A549 (cell line): ENCODE data around the gene MMP17. TPM values are rescaled to one million over a fixed set of nuclear protein-coding genes. Genes with fewer than 3 reads are reported as not detected.

ENCODE experiments used
- ATAC-seq, 2 experiments: fragments of 200-7000 bp in 1 of 2; fragments of >200 bp in 1 of 2; cut with Nextera tagmentation in 1 of 2; cut with Tn5 transposase in 1 of 2; 3 replicates each; pipeline versions ENCODE4 v1.8.0 to v1.9.1; 2018 to 2020; ENCODE audit warnings: mild to moderate bottlenecking in 1 of 2, moderate library complexity in 1 of 2
- CTCF ChIA-PET: fragments of 300-600 bp; sonication (Branson Sonifier 250); formaldehyde crosslinking; extraction: SDS; loops from one replicate; lab custom pipeline; 2021; ENCODE audit warnings: antibody characterized with exemption, inconsistent platforms; lab: Yijun Ruan, JAX
- POLR2A ChIA-PET: fragments of 350-600 bp; formaldehyde crosslinking; extraction: SDS; loops from one replicate; lab custom pipeline; 2021; ENCODE audit warnings: antibody characterized with exemption, inconsistent platforms; lab: Yijun Ruan, JAX
- DNase-seq, 2 experiments: peaks; one replicate each; pipeline versions ENCODE4 v3.0.0 to v3.0.0-alpha.2; 2011 to 2016; ENCODE audit warnings: low read depth in 1 of 2, low spot score in 1 of 2
- FAIRE-seq: peaks from 2 replicates; lab custom pipeline; 2011; peaks lifted over from hg19 to GRCh38; lab: Jason Lieb, UNC
- H3K27ac ChIP-seq, 2 experiments: fragments of >200 bp; sonication (Bioruptor Twin); formaldehyde crosslinking; 3 replicates each; pipeline ENCODE4 v1.5.1; 2016 to 2017
- H3K4me1 ChIP-seq: fragments of >200 bp; sonication (Bioruptor Twin); formaldehyde crosslinking; 3 replicates; pipeline ENCODE4 v1.6.1; 2016
- H3K4me2 ChIP-seq: fragments of >200 bp; sonication (Bioruptor Twin); formaldehyde crosslinking; 3 replicates; pipeline ENCODE4 v1.6.1; 2016
- H3K4me3 ChIP-seq: fragments of >200 bp; sonication (Bioruptor Twin); formaldehyde crosslinking; 3 replicates; pipeline ENCODE4 v1.5.1; 2016
- H3K9me3 ChIP-seq: fragments of >200 bp; sonication (Bioruptor Twin); formaldehyde crosslinking; 3 replicates; pipeline ENCODE4 v1.6.1; 2016
- ATOH8 ChIP-seq: fragments of 250-450 bp; sonication (Bioruptor Pico); IDR thresholded peaks from 2 replicates; pipeline ENCODE4 v1.5.0; 2020; ENCODE audit warnings: low read depth, mild to moderate bottlenecking, moderate library complexity
- BHLHE40 ChIP-seq: IDR thresholded peaks from 2 replicates; pipeline ENCODE4 v1.6.1; 2012; ENCODE audit warnings: low read depth, low read length, inconsistent platforms
- CBX2 ChIP-seq: fragments of 200-600 bp; sonication (generic); IDR thresholded peaks from 2 replicates; pipeline ENCODE4 v1.6.1; 2016; ENCODE audit warnings: low read depth, mild to moderate bottlenecking, borderline replicate concordance
- CBX8 ChIP-seq: fragments of 200-600 bp; sonication (generic); IDR thresholded peaks from 2 replicates; pipeline ENCODE4 v1.6.1; 2016
- CEBPB ChIP-seq, 2 experiments: fragments of >200 bp in 1 of 2; sonication (Bioruptor Twin) in 1 of 2; formaldehyde crosslinking in 1 of 2; IDR thresholded peaks; 2 replicates each; pipeline ENCODE4 v1.6.1; 2012 to 2016
- CHD4 ChIP-seq: fragments of 200-600 bp; sonication (generic); IDR thresholded peaks from 2 replicates; pipeline ENCODE4 v1.6.1; 2016; ENCODE audit warnings: antibody characterized with exemption, mild to moderate bottlenecking, borderline replicate concordance
- EHF ChIP-seq: fragments of 250-450 bp; sonication (Bioruptor Pico); IDR thresholded peaks from 2 replicates; pipeline ENCODE4 v1.5.0; 2020; ENCODE audit warnings: mild to moderate bottlenecking
- EP300 ChIP-seq, 2 experiments: fragments of >200 bp; sonication (Bioruptor Twin); formaldehyde crosslinking; IDR thresholded peaks; 2 replicates in 1 of 2; 3 replicates in 1 of 2; pipeline ENCODE4 v1.6.1; 2016 to 2017
- ESRRA ChIP-seq: fragments of 150-350 bp; IDR thresholded peaks from 2 replicates; pipeline ENCODE4 v1.6.1; 2014; ENCODE audit warnings: mild to moderate bottlenecking, low read length, borderline replicate concordance
- HDAC2 ChIP-seq: fragments of 200-600 bp; sonication (generic); IDR thresholded peaks from 2 replicates; pipeline ENCODE4 v1.6.1; 2016
- HOXA7 ChIP-seq: fragments of 250-450 bp; sonication (Bioruptor Pico); IDR thresholded peaks from 2 replicates; pipeline ENCODE4 v1.5.0; 2020; ENCODE audit warnings: mild to moderate bottlenecking, moderate library complexity
- HOXB5 ChIP-seq: fragments of 250-450 bp; sonication (Bioruptor Pico); IDR thresholded peaks from 2 replicates; pipeline ENCODE4 v1.5.0; 2020; ENCODE audit warnings: mild to moderate bottlenecking, moderate library complexity
- JUN ChIP-seq, 2 experiments: fragments of >200 bp; sonication (Bioruptor Twin); formaldehyde crosslinking; IDR thresholded peaks; 2 replicates in 1 of 2; 3 replicates in 1 of 2; pipeline ENCODE4 v1.6.1; 2016 to 2017
- JUNB ChIP-seq: fragments of >200 bp; sonication (Bioruptor Twin); formaldehyde crosslinking; IDR thresholded peaks from 2 replicates; pipeline ENCODE4 v1.6.1; 2016
- MAFK ChIP-seq: fragments of 450-650 bp; IDR thresholded peaks from 2 replicates; pipeline ENCODE4 v1.6.1; 2014; ENCODE audit not compliant: partially characterized antibody
- NFE2L2 ChIP-seq: fragments of 150-350 bp; conservative IDR thresholded peaks from 2 replicates; pipeline ENCODE4 v1.6.1; 2014; ENCODE audit warnings: low read length
- NR3C1 ChIP-seq: fragments of >200 bp; sonication (Bioruptor Twin); formaldehyde crosslinking; IDR thresholded peaks from 3 replicates; pipeline ENCODE4 v1.6.1; 2017
- PBX3 ChIP-seq: IDR thresholded peaks from 2 replicates; pipeline ENCODE4 v1.6.1; 2012
- PHF8 ChIP-seq: fragments of 200-600 bp; sonication (generic); IDR thresholded peaks from 2 replicates; pipeline ENCODE4 v1.6.1; 2016; ENCODE audit warnings: low read depth, mild to moderate bottlenecking, antibody characterized with exemption, moderate library complexity, borderline replicate concordance
- POLR2A ChIP-seq: IDR thresholded peaks from 2 replicates; pipeline ENCODE4 v1.6.1; 2012; ENCODE audit warnings: mild to moderate bottlenecking, low read length
- POLR2AphosphoS2 ChIP-seq: conservative IDR thresholded peaks from 2 replicates; pipeline ENCODE4 v1.6.1; 2012; ENCODE audit warnings: low read length, improper control_type of control experiment, inconsistent platforms
- RFX5 ChIP-seq: fragments of 450-650 bp; IDR thresholded peaks from 2 replicates; pipeline ENCODE4 v1.7.1; 2014; ENCODE audit warnings: antibody characterized with exemption, mild to moderate bottlenecking, moderate library complexity
- RNF2 ChIP-seq: fragments of 200-600 bp; sonication (generic); IDR thresholded peaks from 2 replicates; pipeline ENCODE4 v1.6.1; 2016; ENCODE audit warnings: low read depth, mild to moderate bottlenecking, antibody characterized with exemption, moderate library complexity, borderline replicate concordance
- TP53 ChIP-seq: fragments of 250-450 bp; sonication (Bioruptor Pico); IDR thresholded peaks from 2 replicates; pipeline ENCODE4 v1.5.0; 2021; ENCODE audit warnings: mild to moderate bottlenecking, moderate library complexity
- ZFP36 ChIP-seq: fragments of 450-650 bp; IDR thresholded peaks from 2 replicates; pipeline ENCODE4 v1.6.1; 2014; ENCODE audit warnings: borderline replicate concordance; ENCODE audit not compliant: partially characterized antibody
- WGBS: methylation state at CpG from one replicate; pipeline ENCODE4 v1.1.6; 2017; ENCODE audit errors: missing lambda C conversion rate; 5-methylcytosine and 5-hydroxymethylcytosine counted together
- polyA plus RNA-seq, 4 experiments: library from polyadenylated mRNA; depleted of rRNA in 3 of 4; stranded (reverse); fragments of >200 nt; fragmentation: RNase III in 1 of 4; extraction: RNeasy Plus Mini Kit Qiagen cat#74134 plus additional on column Dnase treatment in 1 of 4; gene quantifications; 2 replicates in 3 of 4; 3 replicates in 1 of 4; pipeline ENCODE4 v1.2.3, GENCODE V29; 2011 to 2017
- TF ChIP-seq, protein P1 (sequence below): fragments of >200 bp; sonication (Bioruptor Twin); formaldehyde crosslinking; IDR thresholded peaks from 2 replicates; pipeline ENCODE4 v1.6.1; 2016
- TF ChIP-seq, protein P2 (sequence below): fragments of 150-350 bp; IDR thresholded peaks from 2 replicates; pipeline ENCODE4 v1.6.1; 2014; ENCODE audit warnings: low read depth, mild to moderate bottlenecking, low read length
- TF ChIP-seq, protein P3 (sequence below): fragments of 450-650 bp; IDR thresholded peaks from 2 replicates; pipeline ENCODE4 v1.6.1; 2014; ENCODE audit warnings: antibody characterized with exemption
- TF ChIP-seq, protein P4 (sequence below): IDR thresholded peaks from 2 replicates; pipeline ENCODE4 v1.6.1; 2012; ENCODE audit warnings: low read depth, borderline replicate concordance

Gene MMP17
- polyA plus RNA-seq, 2 of the 4 experiments (the other 2 are of a cell fraction), result 6.2 to 7.9 TPM

GRCh38 chr12:131862084-131862441, 33.9 kb downstream of the MMP17 start:
- ChIA-PET POLR2A (no interaction called here), CTCF (interaction anchor here (1.0 to 5.1 kb wide), 4 partner anchors 9 to 88 kb away, joined by 3 to 43 read pairs (median 4); partner anchors contain the start of gene EP400)
- no peak for TF ChIP-seq MAFK
- TF ChIP-seq HOXA7 (CRISPR knock-in tag), result no peak
- TF ChIP-seq CBX2, result no peak
- TF ChIP-seq CBX8, result no peak
- no peak for TF ChIP-seq HDAC2
- TF ChIP-seq RFX5, result no peak
- TF ChIP-seq HOXB5 (CRISPR knock-in tag), result no peak
- no peak for TF ChIP-seq TP53 (CRISPR knock-in tag)
- TF ChIP-seq BHLHE40, result no peak
- no peak for TF ChIP-seq POLR2A
- TF ChIP-seq ATOH8 (CRISPR knock-in tag), result no peak
- TF ChIP-seq, protein P1, sequence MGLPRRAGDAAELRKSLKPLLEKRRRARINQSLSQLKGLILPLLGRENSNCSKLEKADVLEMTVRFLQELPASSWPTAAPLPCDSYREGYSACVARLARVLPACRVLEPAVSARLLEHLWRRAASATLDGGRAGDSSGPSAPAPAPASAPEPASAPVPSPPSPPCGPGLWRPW, result no peak
- no peak for TF ChIP-seq POLR2AphosphoS2
- TF ChIP-seq, protein P2, sequence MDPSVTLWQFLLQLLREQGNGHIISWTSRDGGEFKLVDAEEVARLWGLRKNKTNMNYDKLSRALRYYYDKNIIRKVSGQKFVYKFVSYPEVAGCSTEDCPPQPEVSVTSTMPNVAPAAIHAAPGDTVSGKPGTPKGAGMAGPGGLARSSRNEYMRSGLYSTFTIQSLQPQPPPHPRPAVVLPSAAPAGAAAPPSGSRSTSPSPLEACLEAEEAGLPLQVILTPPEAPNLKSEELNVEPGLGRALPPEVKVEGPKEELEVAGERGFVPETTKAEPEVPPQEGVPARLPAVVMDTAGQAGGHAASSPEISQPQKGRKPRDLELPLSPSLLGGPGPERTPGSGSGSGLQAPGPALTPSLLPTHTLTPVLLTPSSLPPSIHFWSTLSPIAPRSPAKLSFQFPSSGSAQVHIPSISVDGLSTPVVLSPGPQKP, result no peak
- TF ChIP-seq JUNB, result no peak
- TF ChIP-seq, protein P3, sequence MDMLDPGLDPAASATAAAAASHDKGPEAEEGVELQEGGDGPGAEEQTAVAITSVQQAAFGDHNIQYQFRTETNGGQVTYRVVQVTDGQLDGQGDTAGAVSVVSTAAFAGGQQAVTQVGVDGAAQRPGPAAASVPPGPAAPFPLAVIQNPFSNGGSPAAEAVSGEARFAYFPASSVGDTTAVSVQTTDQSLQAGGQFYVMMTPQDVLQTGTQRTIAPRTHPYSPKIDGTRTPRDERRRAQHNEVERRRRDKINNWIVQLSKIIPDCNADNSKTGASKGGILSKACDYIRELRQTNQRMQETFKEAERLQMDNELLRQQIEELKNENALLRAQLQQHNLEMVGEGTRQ, result no peak
- no peak for TF ChIP-seq JUN (IDR thresholded peaks at IDR 0.05)
- Histone ChIP-seq H3K27ac (peak overlapping the region; percentile 96), H3K4me2 (peak overlapping the region; percentile 68), H3K9me3 (no peaks in the 10 kb centered on the region), H3K4me1 (peaks cover 64% of the 10 kb centered on the region), H3K4me3 (no peak overlapping the region)
- no peak for DNase-seq
- FAIRE-seq, result no peak
- WGBS, result 70% methylated on average over 4 of the region's 4 CpGs
- ATAC-seq, result no peak

DNA sequence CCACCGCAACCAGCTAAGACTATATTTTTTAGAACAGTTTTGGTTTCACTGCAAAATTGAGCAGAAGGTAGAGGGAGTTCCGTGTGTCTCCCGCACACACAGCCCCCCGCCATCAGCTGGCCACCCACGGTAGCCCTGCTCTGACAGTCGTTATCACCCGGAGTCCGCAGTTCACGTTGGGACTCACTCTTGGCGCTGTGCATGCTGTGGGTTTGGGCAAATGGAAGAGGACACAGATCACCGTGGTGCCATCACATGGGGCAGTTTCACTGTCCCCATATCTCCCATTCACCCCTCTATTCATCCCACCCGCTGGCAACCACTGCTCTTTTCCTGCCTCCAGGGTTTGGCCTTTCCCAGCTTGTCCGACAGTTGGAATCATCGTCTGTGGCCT, 34.4 kb downstream of the MMP17 start:
- POLR2A ChIA-PET, result no interaction called here
- Histone ChIP-seq H3K27ac (peak overlapping the region; percentile 96), H3K4me2 (peak overlapping the region; percentile 68), H3K4me3 (no peak overlapping the region), H3K4me1 (peaks cover 64% of the 10 kb centered on the region), H3K9me3 (no peaks in the 10 kb centered on the region)
- 0 out of 2 replicates have a peak, but pooled peaks have one; percentile 29 for TF ChIP-seq EHF (CRISPR knock-in tag)
- no peak for TF ChIP-seq HOXB5 (CRISPR knock-in tag)
- CTCF ChIA-PET, result interaction anchor here (1.0 to 5.1 kb wide), 3 partner anchors 9 to 51 kb away, joined by 3 to 43 read pairs (median 4); no protein-coding TSS in a partner anchor
- no peak for ATAC-seq
- no peak for DNase-seq
- FAIRE-seq, result no peak
- 81% methylated on average over 14 of the region's 14 CpGs for WGBS

DNA sequence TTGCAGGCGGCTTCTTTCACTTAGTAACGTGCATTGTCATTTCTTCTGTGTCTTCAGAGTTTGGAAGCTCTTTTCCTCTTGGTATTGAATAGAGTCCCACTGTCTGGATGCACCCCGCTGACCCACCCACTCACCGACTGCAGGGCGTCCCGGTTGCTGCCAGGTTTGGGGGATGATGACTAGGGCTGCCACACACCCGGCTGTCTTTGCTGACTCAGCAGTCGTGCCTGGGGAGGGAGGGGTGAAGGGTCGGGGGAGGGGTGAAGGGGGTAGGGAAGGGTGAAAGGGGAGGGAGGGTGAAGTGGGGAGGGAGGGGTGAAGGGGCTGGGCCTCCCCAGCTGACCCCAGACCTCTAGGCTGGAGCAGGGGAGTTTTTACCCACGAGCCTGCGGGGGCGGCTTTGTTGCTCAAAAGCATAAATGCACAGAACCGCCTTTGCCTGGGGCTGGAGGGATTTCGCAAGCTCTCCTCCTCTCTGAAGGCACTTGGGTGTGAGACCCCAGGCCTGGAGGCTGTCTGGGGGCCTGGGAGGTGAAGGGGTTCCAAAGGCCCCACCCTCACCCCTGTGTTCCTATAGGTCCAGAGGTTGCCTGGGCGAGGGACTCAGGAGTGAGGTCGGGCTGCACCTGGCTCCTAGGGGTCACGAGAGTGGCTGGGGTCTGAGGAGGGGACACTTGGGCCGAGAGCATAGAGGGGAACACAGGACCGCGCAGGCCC, 35.0 kb downstream of the MMP17 start:
- Histone ChIP-seq H3K4me2 (peak overlapping the region; percentile 68), H3K4me3 (no peak overlapping the region), H3K4me1 (peaks cover 64% of the 10 kb centered on the region), H3K9me3 (no peaks in the 10 kb centered on the region), H3K27ac (peak overlapping the region; percentile 96)
- CTCF ChIA-PET, result interaction anchor here (0.7 to 5.1 kb wide), 5 partner anchors 10 to 51 kb away, joined by 3 to 43 read pairs (median 3); no protein-coding TSS in a partner anchor
- no peak for ATAC-seq
- WGBS, result 58% methylated on average over 17 of the region's 20 CpGs
- POLR2A ChIA-PET, result no interaction called here
- DNase-seq, result peak in 1 of 2 experiments; percentile 62
- no peak for FAIRE-seq
- TF ChIP-seq ZFP36 (no peak), CHD4 (no peak), RNF2 (no peak), PBX3 (no peak), CEBPB (IDR thresholded peaks at IDR 0.05) (peak; percentile 68 to 89), NFE2L2 (0 out of 2 replicates have a peak, but pooled peaks have one; percentile 2), BHLHE40 (no peak), MAFK (peak; percentile 98), PHF8 (no peak), EHF (CRISPR knock-in tag) (no peak), ESRRA (no peak), EP300 (IDR thresholded peaks at IDR 0.05) (peak in 1 of 2 experiments; percentile 39; a peak in 1 of 5 replicates), POLR2AphosphoS2 (no peak), HOXB5 (CRISPR knock-in tag) (no peak), NR3C1 (no peak)
- TF ChIP-seq, protein P4, sequence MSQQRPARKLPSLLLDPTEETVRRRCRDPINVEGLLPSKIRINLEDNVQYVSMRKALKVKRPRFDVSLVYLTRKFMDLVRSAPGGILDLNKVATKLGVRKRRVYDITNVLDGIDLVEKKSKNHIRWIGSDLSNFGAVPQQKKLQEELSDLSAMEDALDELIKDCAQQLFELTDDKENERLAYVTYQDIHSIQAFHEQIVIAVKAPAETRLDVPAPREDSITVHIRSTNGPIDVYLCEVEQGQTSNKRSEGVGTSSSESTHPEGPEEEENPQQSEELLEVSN, result no peak
- TF ChIP-seq, protein P3, result no peak
